Measurements from ENCODE around the gene G3BP2.
"Not testable (repeated sequence)": the region's sequence is repeated elsewhere in the genome, so short reads cannot be mapped to it uniquely, and the experiment has no call there.

G3BP2 gene

GRCh38 chr4:75683482-75684155 lies 10.4 kb upstream of the G3BP2 start:
- no peak for DNase-seq (ENCODE audit: low read depth)

GRCh38 chr4:75679876-75680575 lies 6.8 kb upstream of the G3BP2 start:
- DNase-seq (ENCODE audit: low read depth): no peak

- DNase-seq (ENCODE audit: low read depth): no peak
Observed at GRCh38 chr4:75678965-75679364, 5.8 kb upstream of the G3BP2 start.

GRCh38 chr4:75678473-75678872 lies 5.3 kb upstream of the G3BP2 start:
- DNase-seq (ENCODE audit: low read depth): no peak

GRCh38 chr4:75675004-75675531 lies 1.9 kb upstream of the G3BP2 start:
- no peak for DNase-seq (ENCODE audit: low read depth)

GRCh38 chr4:75673959-75674328 lies 733 bp upstream of the G3BP2 start:
- DNase-seq (ENCODE audit: low read depth): no peak

GRCh38 chr4:75672461-75673026 lies 667 bp downstream of the G3BP2 start:
- no peak for DNase-seq (ENCODE audit: low read depth)

GRCh38 chr4:75671802-75672421 lies 1.3 kb downstream of the G3BP2 start:
- DNase-seq (ENCODE audit: low read depth): no peak

GRCh38 chr4:75668596-75668995 lies 4.6 kb downstream of the G3BP2 start:
- no peak for DNase-seq (ENCODE audit: low read depth)

GRCh38 chr4:75667636-75668035 lies 5.6 kb downstream of the G3BP2 start:
- DNase-seq (ENCODE audit: low read depth): not testable (repeated sequence)

- DNase-seq (ENCODE audit: low read depth): peak; percentile 35
Observed at GRCh38 chr4:75666299-75666698, 6.9 kb downstream of the G3BP2 start.

- not testable (repeated sequence) for DNase-seq (ENCODE audit: low read depth)
Observed at GRCh38 chr4:75664604-75665003, 8.6 kb downstream of the G3BP2 start.

- DNase-seq (ENCODE audit: low read depth): no peak
Observed at GRCh38 chr4:75662626-75663025, 10.6 kb downstream of the G3BP2 start.

- DNase-seq (ENCODE audit: low read depth): no peak
Observed at GRCh38 chr4:75660491-75660890, 12.7 kb downstream of the G3BP2 start.

GRCh38 chr4:75659512-75660031 lies 13.6 kb downstream of the G3BP2 start:
- no peak for DNase-seq (ENCODE audit: low read depth)

- DNase-seq (ENCODE audit: low read depth): no peak
Observed at GRCh38 chr4:75658876-75659275, 14.3 kb downstream of the G3BP2 start.

GRCh38 chr4:75655562-75655961 lies 17.6 kb downstream of the G3BP2 start:
- DNase-seq (ENCODE audit: low read depth): no peak

- no peak for DNase-seq (ENCODE audit: low read depth)
Observed at GRCh38 chr4:75654905-75655304, 18.3 kb downstream of the G3BP2 start.

GRCh38 chr4:75653845-75654503 lies 19.2 kb downstream of the G3BP2 start:
- no peak for DNase-seq (ENCODE audit: low read depth)

- no peak for DNase-seq (ENCODE audit: low read depth)
Observed at GRCh38 chr4:75644095-75644494, 29.1 kb downstream of the G3BP2 start.

GRCh38 chr4:75643651-75644050 lies 29.6 kb downstream of the G3BP2 start:
- no peak for DNase-seq (ENCODE audit: low read depth)

- no peak for DNase-seq (ENCODE audit: low read depth)
Observed at GRCh38 chr4:75639124-75639695, 34.0 kb downstream of the G3BP2 start.
